GM12874 (cell line): Measurements from ENCODE around the gene XBP1.

Experiments used
- TF ChIP-seq, protein P1 (sequence below): IDR thresholded peaks from 2 replicates; pipeline ENCODE4 v1.5.1; 2011; ENCODE audit warnings: low read depth, mild to moderate bottlenecking, control low read depth, low read length, moderate library complexity; ENCODE audit not compliant: insufficient read depth

Gene XBP1

DNA sequence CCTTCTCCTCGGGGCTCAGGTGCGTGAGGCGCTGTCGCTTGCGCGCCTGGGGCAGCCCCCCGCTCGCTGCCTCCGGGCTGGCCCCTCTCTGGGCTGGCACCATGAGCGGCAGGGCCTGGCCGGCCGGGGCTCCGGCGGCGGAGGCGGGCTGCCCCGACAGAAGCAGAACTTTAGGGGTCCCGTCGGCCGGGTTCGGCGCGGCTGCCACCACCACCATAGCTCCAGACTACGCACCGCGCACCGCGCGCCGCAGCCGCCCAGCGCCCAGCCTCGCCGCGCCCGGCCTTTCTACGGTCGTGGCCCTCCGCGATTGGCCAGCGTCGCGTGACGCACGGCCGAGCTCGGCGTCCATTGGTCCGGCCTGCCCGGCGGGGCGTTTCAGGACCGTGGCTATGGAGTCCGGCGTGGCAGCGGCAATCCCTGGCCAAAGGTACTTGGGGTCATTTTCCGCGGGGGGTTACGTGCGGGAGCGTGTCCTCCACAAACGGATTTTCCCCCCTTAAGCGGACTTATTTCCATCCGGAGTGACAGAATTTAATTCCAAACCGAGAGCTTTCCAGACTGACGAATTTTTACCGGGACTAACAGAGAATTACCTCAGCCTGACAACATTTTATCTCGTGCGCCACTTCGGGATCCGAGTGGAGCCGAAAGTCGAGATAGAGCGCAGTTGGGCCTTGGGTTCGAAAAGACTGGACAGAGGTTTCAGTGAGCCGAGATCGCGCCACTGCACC is at the start of gene XBP1:
TSS of gene XBP1 (minus strand) at position 262 of the 734 bp plus-strand sequence.
- TF ChIP-seq, protein P1, sequence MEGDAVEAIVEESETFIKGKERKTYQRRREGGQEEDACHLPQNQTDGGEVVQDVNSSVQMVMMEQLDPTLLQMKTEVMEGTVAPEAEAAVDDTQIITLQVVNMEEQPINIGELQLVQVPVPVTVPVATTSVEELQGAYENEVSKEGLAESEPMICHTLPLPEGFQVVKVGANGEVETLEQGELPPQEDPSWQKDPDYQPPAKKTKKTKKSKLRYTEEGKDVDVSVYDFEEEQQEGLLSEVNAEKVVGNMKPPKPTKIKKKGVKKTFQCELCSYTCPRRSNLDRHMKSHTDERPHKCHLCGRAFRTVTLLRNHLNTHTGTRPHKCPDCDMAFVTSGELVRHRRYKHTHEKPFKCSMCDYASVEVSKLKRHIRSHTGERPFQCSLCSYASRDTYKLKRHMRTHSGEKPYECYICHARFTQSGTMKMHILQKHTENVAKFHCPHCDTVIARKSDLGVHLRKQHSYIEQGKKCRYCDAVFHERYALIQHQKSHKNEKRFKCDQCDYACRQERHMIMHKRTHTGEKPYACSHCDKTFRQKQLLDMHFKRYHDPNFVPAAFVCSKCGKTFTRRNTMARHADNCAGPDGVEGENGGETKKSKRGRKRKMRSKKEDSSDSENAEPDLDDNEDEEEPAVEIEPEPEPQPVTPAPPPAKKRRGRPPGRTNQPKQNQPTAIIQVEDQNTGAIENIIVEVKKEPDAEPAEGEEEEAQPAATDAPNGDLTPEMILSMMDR = no peak

DNA sequence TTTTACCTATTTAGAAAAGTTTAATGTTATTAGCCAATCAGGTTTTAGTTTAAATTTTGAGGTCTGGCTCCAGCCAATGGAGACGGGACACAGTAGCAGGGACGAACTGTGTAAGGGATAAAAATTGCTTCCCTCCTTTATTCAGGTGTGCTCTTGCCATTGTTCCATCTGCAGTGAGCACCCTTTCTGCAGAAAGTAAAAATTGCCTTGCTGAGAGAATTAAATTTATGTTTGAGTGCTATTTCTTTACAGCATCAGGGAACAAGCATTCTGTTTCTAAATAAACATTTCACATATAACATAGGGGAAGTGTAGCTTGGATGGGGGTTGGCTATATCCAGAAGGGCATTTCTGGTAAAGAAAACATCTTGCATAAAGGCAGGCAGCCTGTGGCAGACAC is 46.6 kb upstream of the XBP1 start:
- TF ChIP-seq, protein P1 = no peak

DNA sequence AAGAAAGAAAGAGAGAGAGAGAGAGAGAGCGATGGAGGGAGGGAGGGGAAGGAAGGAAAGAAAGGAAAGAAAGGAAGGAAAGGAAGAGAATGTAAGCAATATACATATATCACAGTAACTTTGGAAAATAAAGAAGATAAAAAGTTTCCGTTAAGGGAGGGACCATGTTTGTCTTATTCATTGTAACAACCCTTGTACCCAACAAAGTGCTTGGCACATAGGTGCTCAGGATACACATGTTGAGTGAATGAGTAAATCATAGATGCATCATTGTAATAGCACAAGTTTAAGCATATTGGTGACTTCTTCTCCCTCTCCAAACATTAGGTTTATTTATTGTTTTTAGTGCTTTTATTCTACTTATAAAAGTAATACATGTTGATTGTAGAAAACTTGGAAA is 43.3 kb upstream of the XBP1 start:
- TF ChIP-seq, protein P1 = no peak

DNA sequence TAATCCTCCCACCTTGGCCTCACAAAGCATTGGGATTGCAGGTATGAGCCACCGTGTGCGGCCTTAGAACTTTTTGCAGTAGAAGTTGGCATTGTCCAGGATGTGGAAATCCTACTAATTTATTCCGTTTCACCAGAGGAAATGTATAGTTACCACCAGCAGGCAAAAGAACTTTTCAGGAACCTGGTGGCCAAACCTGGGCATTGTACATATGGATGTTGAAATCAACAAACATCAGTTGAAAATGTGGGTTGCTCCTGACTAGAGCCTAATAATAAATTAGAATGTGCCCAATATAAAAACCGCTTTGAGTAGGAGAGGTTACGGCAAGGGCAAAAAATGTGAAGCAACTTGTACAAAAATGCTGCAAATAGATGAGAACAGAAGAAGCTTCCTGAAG is 40.7 kb upstream of the XBP1 start:
- TF ChIP-seq, protein P1 = no peak

DNA sequence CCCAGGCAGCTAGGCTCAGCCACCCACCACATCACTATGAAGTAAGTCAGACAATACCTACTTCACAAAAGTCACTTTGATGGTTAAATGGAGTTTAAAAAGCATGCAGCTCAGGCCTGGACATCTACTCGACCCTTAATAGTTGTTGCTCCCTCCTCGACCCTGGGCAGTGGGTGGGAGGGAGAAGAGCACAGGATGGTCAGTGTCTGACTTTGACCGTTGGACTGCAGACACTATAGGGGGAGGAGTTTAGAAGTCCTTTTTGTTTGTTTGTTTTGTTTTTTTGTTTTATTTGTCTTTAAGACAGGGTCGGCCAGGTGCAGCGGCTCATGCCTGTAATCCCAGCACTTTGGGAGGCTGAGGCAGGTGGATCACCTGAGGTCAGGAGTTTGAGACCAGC is 38.6 kb upstream of the XBP1 start:
- TF ChIP-seq, protein P1 = no peak

DNA sequence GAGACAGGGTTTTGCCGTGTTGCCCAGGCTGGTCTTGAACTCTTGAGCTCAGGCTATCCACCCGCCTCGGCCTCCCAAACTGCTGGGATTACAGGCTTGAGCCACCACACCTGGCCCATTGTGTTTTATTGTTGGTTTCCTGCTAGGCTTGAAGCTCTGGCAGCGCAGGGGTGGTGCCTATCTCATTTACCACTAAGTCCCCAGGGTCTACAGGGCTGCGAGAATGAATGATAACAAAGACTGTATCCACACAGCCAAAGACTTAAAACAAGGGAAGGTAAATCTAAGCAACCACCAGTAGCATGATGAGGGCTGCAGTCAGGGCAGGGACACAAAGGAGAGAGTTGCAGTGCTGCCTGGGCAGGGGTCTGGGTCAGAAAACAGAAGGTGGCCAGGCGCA is 37.3 kb upstream of the XBP1 start:
- TF ChIP-seq, protein P1 = no peak

DNA sequence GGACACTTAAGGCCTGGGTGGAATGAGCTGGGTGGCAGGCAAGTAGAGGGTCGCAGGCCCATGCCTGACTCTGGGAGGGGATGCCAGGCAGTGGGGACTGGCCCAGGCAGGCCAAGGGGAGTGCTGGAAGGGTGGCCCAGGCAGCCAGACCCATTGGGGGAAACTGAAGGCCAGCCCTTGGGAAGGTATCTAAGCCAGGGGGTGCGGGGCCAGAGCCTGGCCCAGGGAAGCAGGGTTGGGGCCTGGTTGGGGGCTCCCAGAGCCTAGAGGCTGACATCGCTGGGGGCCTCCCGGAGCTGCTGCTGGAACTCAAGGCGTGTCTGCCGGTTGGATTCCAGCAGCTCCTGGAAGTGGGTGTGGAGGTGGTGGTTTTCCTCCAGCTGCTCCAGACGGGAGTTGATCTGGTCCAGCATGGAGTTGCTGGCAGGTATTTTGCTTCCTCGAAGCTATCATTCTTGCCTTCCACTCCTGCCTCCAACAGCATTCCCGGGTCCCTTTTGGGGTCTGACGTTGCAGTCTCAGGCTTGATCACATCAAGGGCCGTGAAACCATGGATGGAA is 35.3 kb upstream of the XBP1 start:
- TF ChIP-seq, protein P1 = no peak
